ENCODE data around the gene RAB3GAP2. TPM values are rescaled to one million over a fixed set of nuclear protein-coding genes. Genes with fewer than 3 reads are reported as not detected.
"Not testable (repeated sequence)": the region's sequence is repeated elsewhere in the genome, so short reads cannot be mapped to it uniquely, and the experiment has no call there.

RAB3GAP2 gene
- polyA plus RNA-seq, 4 donors: 3.5 to 24.8 (median 7.7) TPM

GRCh38 chr1:220245900-220246299 is 26.4 kb downstream of the RAB3GAP2 start:
- DNase-seq; H3K36me3 ChIP-seq (ENCODE audit: control insufficient read depth in 3 of 3, insufficient read depth in 2 of 3, low read depth in 1 of 3, low read length in 3 of 3); H3K4me3 ChIP-seq (ENCODE audit: low read depth in 1 of 3, low read length in 3 of 3); H3K27ac ChIP-seq (ENCODE audit: low read depth in 1 of 3, low read length in 2 of 3); H3K27me3 ChIP-seq (ENCODE audit: control insufficient read depth in 3 of 3, insufficient read depth in 3 of 3, low read length in 3 of 3); H3K4me1 ChIP-seq (ENCODE audit: control insufficient read depth in 3 of 3, insufficient read depth in 2 of 3, low read depth in 1 of 3, low read length in 2 of 3); FAIRE-seq: not testable (repeated sequence)
- peaks cover 0 to 25% of the 10 kb centered on the region in 2 donors for H3K9me3 ChIP-seq (ENCODE audit: control insufficient read depth in 2 of 2, insufficient read depth in 1 of 2, low read depth in 1 of 2, low read length in 1 of 2)
- WGBS, 3 donors: 82 to 91% (median 85%) methylated on average over 5 of the region's 6 CpGs

DNA sequence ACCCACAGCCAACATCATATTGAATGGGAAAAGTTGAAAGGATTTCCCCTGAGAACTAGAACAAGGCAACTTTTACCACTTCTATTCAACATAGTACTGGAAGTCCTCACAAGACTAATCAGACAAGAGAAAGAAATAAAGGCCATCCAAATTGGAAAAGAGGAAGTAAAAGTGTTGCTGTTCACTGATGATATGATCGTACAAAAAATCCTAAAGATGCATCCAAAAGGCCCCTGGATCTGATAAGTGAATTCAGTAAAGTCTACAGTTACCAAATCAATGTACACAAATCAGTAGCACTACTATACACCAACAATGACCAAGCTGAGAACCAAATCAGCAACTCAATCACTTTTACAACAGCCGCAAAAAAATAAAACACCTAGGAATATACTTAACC is 28.3 kb downstream of the RAB3GAP2 start:
- Histone ChIP-seq H3K27me3 (ENCODE audit: control insufficient read depth in 3 of 3, insufficient read depth in 3 of 3, low read length in 3 of 3) (no peaks in the 10 kb centered on the region), H3K4me1 (ENCODE audit: control insufficient read depth in 3 of 3, insufficient read depth in 2 of 3, low read depth in 1 of 3, low read length in 2 of 3) (no peaks in the 10 kb centered on the region), H3K36me3 (ENCODE audit: control insufficient read depth in 3 of 3, insufficient read depth in 2 of 3, low read depth in 1 of 3, low read length in 3 of 3) (no peaks in the 10 kb centered on the region), H3K27ac (ENCODE audit: low read depth in 1 of 3, low read length in 2 of 3) (no peak overlapping the region), H3K9me3 (ENCODE audit: control insufficient read depth in 2 of 2, insufficient read depth in 1 of 2, low read depth in 1 of 2, low read length in 1 of 2) (peaks cover 0 to 8% of the 10 kb centered on the region in 2 donors), H3K4me3 (ENCODE audit: low read depth in 1 of 3, low read length in 3 of 3) (no peak overlapping the region)
- DNase-seq: no peak
- 87 to 97% (median 93%) methylated on average over 2 of the region's 2 CpGs for WGBS, 3 donors
- FAIRE-seq: no peak

DNA sequence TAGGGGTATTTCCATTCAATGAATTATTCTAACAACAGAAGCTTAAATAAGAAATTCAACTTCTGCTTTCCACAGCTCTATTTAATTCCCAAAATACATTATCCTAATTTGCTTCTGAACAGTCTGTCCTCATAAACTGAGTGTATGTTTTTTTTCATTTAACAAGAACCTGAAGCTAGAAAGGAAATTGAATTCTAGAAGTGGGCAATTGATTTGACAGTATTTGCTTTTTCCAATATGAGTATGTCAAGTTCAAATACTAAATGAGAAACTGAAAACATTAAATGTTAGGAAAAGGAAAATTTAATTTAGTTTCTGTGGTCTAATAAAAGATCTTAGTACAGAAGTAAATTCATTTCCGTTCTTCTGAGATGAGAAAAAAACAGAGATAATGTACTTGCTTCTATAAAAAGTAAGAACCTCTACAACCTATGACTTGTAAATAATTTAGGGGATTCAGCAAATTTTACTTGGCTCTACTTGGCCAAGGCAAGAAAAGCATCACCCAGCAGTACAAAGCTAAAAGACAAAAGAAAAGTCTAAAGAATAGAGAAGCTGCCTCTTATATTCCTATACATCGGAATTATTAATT is 31.1 kb downstream of the RAB3GAP2 start:
- WGBS, 3 donors: 82 to 94% (median 84%) methylated on average over 2 of the region's 2 CpGs
- DNase-seq: no peak
- FAIRE-seq: peak; percentile 51
- H3K9me3 ChIP-seq (ENCODE audit: control insufficient read depth in 2 of 2, insufficient read depth in 1 of 2, low read depth in 1 of 2, low read length in 1 of 2): no peaks in the 10 kb centered on the region
- H3K4me1 ChIP-seq (ENCODE audit: control insufficient read depth in 3 of 3, insufficient read depth in 2 of 3, low read depth in 1 of 3, low read length in 2 of 3): no peaks in the 10 kb centered on the region
- no peaks in the 10 kb centered on the region for H3K27me3 ChIP-seq (ENCODE audit: control insufficient read depth in 3 of 3, insufficient read depth in 3 of 3, low read length in 3 of 3)
- no peak overlapping the region for H3K27ac ChIP-seq (ENCODE audit: low read depth in 1 of 3, low read length in 2 of 3)
- H3K4me3 ChIP-seq (ENCODE audit: low read depth in 1 of 3, low read length in 3 of 3): no peak overlapping the region
- H3K36me3 ChIP-seq (ENCODE audit: control insufficient read depth in 3 of 3, insufficient read depth in 2 of 3, low read depth in 1 of 3, low read length in 3 of 3): no peaks in the 10 kb centered on the region

DNA sequence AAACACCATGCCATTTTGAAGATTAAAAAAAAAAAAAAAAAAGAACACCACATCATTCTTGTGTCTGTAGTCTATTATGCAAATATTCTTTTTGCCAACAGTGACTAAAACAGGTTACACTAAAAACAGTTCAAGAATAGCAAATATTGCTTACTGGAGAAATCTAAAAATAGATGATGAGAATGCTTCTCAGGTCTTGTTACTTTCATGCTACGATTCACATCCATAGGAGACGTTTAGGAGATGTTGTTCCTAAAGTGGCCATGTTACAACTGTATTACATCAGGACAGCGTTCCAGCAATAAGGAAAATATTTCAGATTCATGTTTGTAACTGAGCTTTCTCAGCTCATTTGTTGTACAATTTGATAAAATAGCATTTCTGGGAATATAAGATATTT is 32.3 kb downstream of the RAB3GAP2 start:
- Histone ChIP-seq H3K27me3 (ENCODE audit: control insufficient read depth in 3 of 3, insufficient read depth in 3 of 3, low read length in 3 of 3) (no peaks in the 10 kb centered on the region), H3K4me1 (ENCODE audit: control insufficient read depth in 3 of 3, insufficient read depth in 2 of 3, low read depth in 1 of 3, low read length in 2 of 3) (no peaks in the 10 kb centered on the region), H3K27ac (ENCODE audit: low read depth in 1 of 3, low read length in 2 of 3) (no peak overlapping the region), H3K9me3 (ENCODE audit: control insufficient read depth in 2 of 2, insufficient read depth in 1 of 2, low read depth in 1 of 2, low read length in 1 of 2) (no peaks in the 10 kb centered on the region), H3K4me3 (ENCODE audit: low read depth in 1 of 3, low read length in 3 of 3) (no peak overlapping the region), H3K36me3 (ENCODE audit: control insufficient read depth in 3 of 3, insufficient read depth in 2 of 3, low read depth in 1 of 3, low read length in 3 of 3) (no peaks in the 10 kb centered on the region)
- DNase-seq (no peak), FAIRE-seq (no peak)
- 86 to 96% (median 90%) methylated on average over 3 of the region's 3 CpGs for WGBS, 3 donors

DNA sequence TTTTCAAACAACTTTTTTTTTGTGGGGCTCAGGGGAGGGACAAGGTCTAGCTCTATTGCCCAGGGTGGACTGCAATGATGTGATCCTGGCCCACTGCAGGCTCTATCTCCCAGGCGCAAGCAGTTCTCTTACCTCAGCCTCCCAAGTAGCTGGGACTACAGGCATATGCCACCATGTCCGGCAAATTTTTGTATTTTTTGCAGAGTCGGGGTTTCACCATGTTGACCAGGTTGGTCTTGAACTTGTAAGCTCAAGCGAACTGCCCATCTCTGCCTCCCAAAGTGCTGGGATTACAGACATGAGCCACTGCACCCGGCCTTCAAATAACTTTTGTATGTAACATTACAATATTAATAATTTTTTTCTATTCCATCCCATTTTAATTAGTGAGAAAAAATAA is 33.0 kb downstream of the RAB3GAP2 start:
- H3K4me1 ChIP-seq (ENCODE audit: control insufficient read depth in 3 of 3, insufficient read depth in 2 of 3, low read depth in 1 of 3, low read length in 2 of 3): no peaks in the 10 kb centered on the region
- no peaks in the 10 kb centered on the region for H3K27me3 ChIP-seq (ENCODE audit: control insufficient read depth in 3 of 3, insufficient read depth in 3 of 3, low read length in 3 of 3)
- H3K36me3 ChIP-seq (ENCODE audit: control insufficient read depth in 3 of 3, insufficient read depth in 2 of 3, low read depth in 1 of 3, low read length in 3 of 3): no peaks in the 10 kb centered on the region
- H3K4me3 ChIP-seq (ENCODE audit: low read depth in 1 of 3, low read length in 3 of 3): no peak overlapping the region
- H3K9me3 ChIP-seq (ENCODE audit: control insufficient read depth in 2 of 2, insufficient read depth in 1 of 2, low read depth in 1 of 2, low read length in 1 of 2): no peaks in the 10 kb centered on the region
- no peak overlapping the region for H3K27ac ChIP-seq (ENCODE audit: low read depth in 1 of 3, low read length in 2 of 3)
- WGBS, 3 donors: 97 to 98% (median 97%) methylated on average over 5 of the region's 5 CpGs
- FAIRE-seq (no peak), DNase-seq (no peak)

DNA sequence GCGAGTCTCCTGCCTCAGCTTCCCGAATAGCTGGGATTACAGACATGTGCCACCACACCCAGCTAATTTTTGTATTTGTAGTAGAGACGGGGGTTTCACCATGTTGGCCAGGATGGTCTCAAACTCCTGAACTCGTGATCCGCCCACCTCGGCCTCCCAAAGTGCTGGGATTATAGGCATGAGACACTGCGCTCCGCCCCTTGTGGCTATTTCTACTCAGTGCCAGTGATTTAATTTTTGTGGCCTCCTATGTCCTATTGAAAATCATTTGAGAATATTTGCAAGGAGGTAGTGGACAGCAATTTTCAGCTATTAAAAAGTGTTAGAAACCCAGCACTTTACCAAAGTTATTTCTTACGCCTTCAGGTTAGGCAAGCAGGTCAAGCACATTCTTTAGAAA is 36.0 kb downstream of the RAB3GAP2 start:
- H3K4me1 ChIP-seq (ENCODE audit: control insufficient read depth in 3 of 3, insufficient read depth in 2 of 3, low read depth in 1 of 3, low read length in 2 of 3); H3K27me3 ChIP-seq (ENCODE audit: control insufficient read depth in 3 of 3, insufficient read depth in 3 of 3, low read length in 3 of 3); FAIRE-seq; H3K4me3 ChIP-seq (ENCODE audit: low read depth in 1 of 3, low read length in 3 of 3); H3K36me3 ChIP-seq (ENCODE audit: control insufficient read depth in 3 of 3, insufficient read depth in 2 of 3, low read depth in 1 of 3, low read length in 3 of 3); DNase-seq; H3K27ac ChIP-seq (ENCODE audit: low read depth in 1 of 3, low read length in 2 of 3); H3K9me3 ChIP-seq (ENCODE audit: control insufficient read depth in 2 of 2, insufficient read depth in 1 of 2, low read depth in 1 of 2, low read length in 1 of 2): not testable (repeated sequence)
- WGBS, 3 donors: 96 to 98% (median 98%) methylated on average over 9 of the region's 9 CpGs

DNA sequence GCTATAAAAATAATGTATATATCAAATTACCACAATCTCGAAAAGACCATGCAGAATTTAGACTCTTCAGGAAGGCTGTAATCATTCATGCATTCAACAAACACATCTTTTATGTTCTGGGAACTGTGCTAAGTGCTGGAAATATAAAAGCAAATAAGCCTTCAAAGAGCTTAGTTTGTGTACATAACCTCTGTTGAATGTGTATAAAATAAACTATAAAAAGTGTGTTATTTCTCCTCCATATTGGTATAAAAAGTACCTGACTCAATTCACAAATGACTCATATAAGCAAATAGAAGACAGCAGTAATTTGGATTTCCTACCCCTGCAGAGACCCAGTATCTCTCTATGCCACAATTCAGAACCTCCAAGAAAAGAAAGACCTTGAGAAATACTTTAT is 36.8 kb downstream of the RAB3GAP2 start:
- Histone ChIP-seq H3K27ac (ENCODE audit: low read depth in 1 of 3, low read length in 2 of 3) (no peak overlapping the region), H3K9me3 (ENCODE audit: control insufficient read depth in 2 of 2, insufficient read depth in 1 of 2, low read depth in 1 of 2, low read length in 1 of 2) (no peaks in the 10 kb centered on the region), H3K36me3 (ENCODE audit: control insufficient read depth in 3 of 3, insufficient read depth in 2 of 3, low read depth in 1 of 3, low read length in 3 of 3) (peaks cover 0 to 3% (median 2%) of the 10 kb centered on the region in 3 donors), H3K4me3 (ENCODE audit: low read depth in 1 of 3, low read length in 3 of 3) (no peak overlapping the region), H3K4me1 (ENCODE audit: control insufficient read depth in 3 of 3, insufficient read depth in 2 of 3, low read depth in 1 of 3, low read length in 2 of 3) (no peaks in the 10 kb centered on the region), H3K27me3 (ENCODE audit: control insufficient read depth in 3 of 3, insufficient read depth in 3 of 3, low read length in 3 of 3) (no peaks in the 10 kb centered on the region)
- DNase-seq: no peak
- 73 to 86% (median 86%) methylated on average over 1 of the region's 1 CpG for WGBS, 3 donors
- no peak for FAIRE-seq

GRCh38 chr1:220233927-220234326 is 38.3 kb downstream of the RAB3GAP2 start:
- DNase-seq (no peak), FAIRE-seq (no peak)
- 87 to 94% (median 93%) methylated on average over 3 of the region's 3 CpGs for WGBS, 3 donors
- H3K27ac ChIP-seq (ENCODE audit: low read depth in 1 of 3, low read length in 2 of 3): no peak overlapping the region
- peaks cover 0 to 3% (median 2%) of the 10 kb centered on the region in 3 donors for H3K36me3 ChIP-seq (ENCODE audit: control insufficient read depth in 3 of 3, insufficient read depth in 2 of 3, low read depth in 1 of 3, low read length in 3 of 3)
- no peak overlapping the region for H3K4me3 ChIP-seq (ENCODE audit: low read depth in 1 of 3, low read length in 3 of 3)
- no peaks in the 10 kb centered on the region for H3K27me3 ChIP-seq (ENCODE audit: control insufficient read depth in 3 of 3, insufficient read depth in 3 of 3, low read length in 3 of 3)
- no peaks in the 10 kb centered on the region for H3K4me1 ChIP-seq (ENCODE audit: control insufficient read depth in 3 of 3, insufficient read depth in 2 of 3, low read depth in 1 of 3, low read length in 2 of 3)
- no peaks in the 10 kb centered on the region for H3K9me3 ChIP-seq (ENCODE audit: control insufficient read depth in 2 of 2, insufficient read depth in 1 of 2, low read depth in 1 of 2, low read length in 1 of 2)

GRCh38 chr1:220229771-220230170 is 42.5 kb downstream of the RAB3GAP2 start:
- WGBS, 3 donors: 82 to 95% (median 90%) methylated on average over 2 of the region's 2 CpGs
- FAIRE-seq (no peak), DNase-seq (no peak)

More at GRCh38 chr1:220229771-220230170, 42.5 kb downstream of the RAB3GAP2 start:
- Histone ChIP-seq H3K4me1 (ENCODE audit: control insufficient read depth in 3 of 3, insufficient read depth in 2 of 3, low read depth in 1 of 3, low read length in 2 of 3) (peaks cover 0 to 3% (median 0%) of the 10 kb centered on the region in 3 donors), H3K36me3 (ENCODE audit: control insufficient read depth in 3 of 3, insufficient read depth in 2 of 3, low read depth in 1 of 3, low read length in 3 of 3) (peaks cover 0 to 5% (median 3%) of the 10 kb centered on the region in 3 donors), H3K27me3 (ENCODE audit: control insufficient read depth in 3 of 3, insufficient read depth in 3 of 3, low read length in 3 of 3) (no peaks in the 10 kb centered on the region), H3K9me3 (ENCODE audit: control insufficient read depth in 2 of 2, insufficient read depth in 1 of 2, low read depth in 1 of 2, low read length in 1 of 2) (no peaks in the 10 kb centered on the region), H3K27ac (ENCODE audit: low read depth in 1 of 3, low read length in 2 of 3) (no peak overlapping the region), H3K4me3 (ENCODE audit: low read depth in 1 of 3, low read length in 3 of 3) (no peak overlapping the region)
